Measurements from ENCODE around the gene RTL1.

- no peak for TF ChIP-seq POLR2A (IDR thresholded peaks at IDR 0.05)
- TF ChIP-seq CTCF (IDR thresholded peaks at IDR 0.05): no peak
- TF ChIP-seq POLR2AphosphoS5 (IDR thresholded peaks at IDR 0.05): no peak
- TF ChIP-seq EP300 (IDR thresholded peaks at IDR 0.05): no peak
These were observed 14.7 kb downstream of the RTL1 start for GRCh38 chr14:100888789-100889315.
